Stomach (tissue), 4 donors: ENCODE results near the gene ANXA2.

Source experiments
- CTCF ChIP-seq, 7 experiments: fragments of 450-650 bp in 4 of 7; fragments of 200-600 bp in 3 of 7; sonication (generic) in 3 of 7; IDR thresholded peaks; one replicate each; pipeline ENCODE4 v1.5.1; 2016 to 2019; ENCODE audit warnings: antibody characterized with exemption in 7 of 7, control low read depth in 2 of 7, mild to moderate bottlenecking in 1 of 7
- POLR2A ChIP-seq, 4 donors: fragments of 450-650 bp; IDR thresholded peaks; one replicate each; pipeline ENCODE4 v1.6.1; 2016; ENCODE audit warnings: antibody characterized with exemption in 4 of 4, control low read depth in 2 of 4, mild to moderate bottlenecking in 1 of 4, moderate library complexity in 1 of 4
- POLR2AphosphoS5 ChIP-seq, 3 donors: sonication (generic); formaldehyde crosslinking; IDR thresholded peaks; one replicate each; pipeline ENCODE4 v1.6.1; 2016; ENCODE audit warnings: antibody characterized with exemption in 3 of 3

DNA sequence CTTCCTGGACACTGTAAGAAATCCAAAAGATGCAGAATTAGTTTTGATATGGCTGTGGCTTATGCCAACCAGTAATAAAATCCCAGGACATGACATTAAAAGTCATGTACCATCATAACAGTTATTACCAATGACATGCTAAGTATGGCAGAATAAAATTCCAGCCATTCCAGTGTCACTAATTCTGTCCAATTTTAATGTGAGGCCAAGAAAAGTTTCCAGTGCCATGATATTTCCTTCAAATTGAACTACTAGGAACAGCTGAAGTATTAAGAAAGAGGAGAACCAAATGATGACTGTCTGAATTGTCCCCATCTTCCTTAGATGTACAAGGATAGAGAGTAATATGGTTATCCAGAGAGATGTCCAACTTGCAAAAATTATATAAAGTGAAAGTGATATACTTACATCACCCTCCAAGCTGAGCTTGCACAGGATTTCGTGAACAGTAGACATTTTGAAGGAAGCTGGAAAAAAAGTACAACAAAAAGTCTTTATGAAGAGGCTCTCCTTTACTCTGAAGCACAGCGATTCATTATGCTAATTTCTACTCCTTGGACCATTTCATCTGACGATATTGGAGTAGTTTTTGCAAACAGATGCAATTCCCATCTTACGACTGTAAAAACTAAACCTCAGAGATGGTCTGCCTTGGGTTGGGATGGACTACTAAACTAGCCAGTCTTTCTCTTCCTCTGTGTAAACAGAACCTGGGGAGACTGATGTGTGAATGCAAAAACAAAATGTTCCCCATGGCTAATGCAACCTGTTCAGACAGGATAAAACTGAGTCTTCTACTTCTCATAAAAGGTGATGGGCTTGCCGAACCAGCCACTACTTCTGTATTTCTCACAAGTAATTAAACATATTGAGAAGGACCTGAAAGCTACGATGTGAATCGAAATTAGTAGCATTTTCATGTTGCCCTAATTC, 11.9 kb downstream of the ANXA2 start:
- TF ChIP-seq POLR2A (IDR thresholded peaks at IDR 0.05) (no peak), CTCF (IDR thresholded peaks at IDR 0.05) (no peak), POLR2AphosphoS5 (IDR thresholded peaks at IDR 0.05) (no peak)
